ENCODE data around the gene SELENOS.
A peak's percentile ranks its signal among the peaks of the same experiment; 100 is the strongest.

The SELENOS gene

GRCh38 chr15:101266787-101267186 lies 10.5 kb downstream of the SELENOS start:
- H3K27me3 ChIP-seq (ENCODE audit: control insufficient read depth, insufficient read depth, low read length): no peaks in the 10 kb centered on the region
- no peaks in the 10 kb centered on the region for H3K4me1 ChIP-seq (ENCODE audit: control insufficient read depth, insufficient read depth, low read length)
- peaks cover 18% of the 10 kb centered on the region for H3K36me3 ChIP-seq (ENCODE audit: control insufficient read depth, insufficient read depth, low read length)
- H3K9me3 ChIP-seq (ENCODE audit: control insufficient read depth, insufficient read depth, low read length): no peaks in the 10 kb centered on the region
- no peak overlapping the region for H3K9ac ChIP-seq (ENCODE audit: low read depth, low read length)
- no peak overlapping the region for H3K4me3 ChIP-seq (ENCODE audit: low read depth, low read length)

GRCh38 chr15:101266034-101266433 lies 11.3 kb downstream of the SELENOS start:
- H3K4me3 ChIP-seq (ENCODE audit: low read depth, low read length): no peak overlapping the region
- peaks cover 13% of the 10 kb centered on the region for H3K36me3 ChIP-seq (ENCODE audit: control insufficient read depth, insufficient read depth, low read length)
- H3K27me3 ChIP-seq (ENCODE audit: control insufficient read depth, insufficient read depth, low read length): no peaks in the 10 kb centered on the region
- no peak overlapping the region for H3K9ac ChIP-seq (ENCODE audit: low read depth, low read length)
- no peaks in the 10 kb centered on the region for H3K9me3 ChIP-seq (ENCODE audit: control insufficient read depth, insufficient read depth, low read length)
- H3K4me1 ChIP-seq (ENCODE audit: control insufficient read depth, insufficient read depth, low read length): no peaks in the 10 kb centered on the region

GRCh38 chr15:101264911-101265641 lies 12.2 kb downstream of the SELENOS start:
- no peaks in the 10 kb centered on the region for H3K4me1 ChIP-seq (ENCODE audit: control insufficient read depth, insufficient read depth, low read length)
- H3K4me3 ChIP-seq (ENCODE audit: low read depth, low read length): no peak overlapping the region
- peaks cover 8% of the 10 kb centered on the region for H3K36me3 ChIP-seq (ENCODE audit: control insufficient read depth, insufficient read depth, low read length)
- no peaks in the 10 kb centered on the region for H3K27me3 ChIP-seq (ENCODE audit: control insufficient read depth, insufficient read depth, low read length)
- no peaks in the 10 kb centered on the region for H3K9me3 ChIP-seq (ENCODE audit: control insufficient read depth, insufficient read depth, low read length)
- no peak overlapping the region for H3K9ac ChIP-seq (ENCODE audit: low read depth, low read length)

- H3K36me3 ChIP-seq (ENCODE audit: control insufficient read depth, insufficient read depth, low read length): peaks cover 4% of the 10 kb centered on the region
- H3K27me3 ChIP-seq (ENCODE audit: control insufficient read depth, insufficient read depth, low read length): no peaks in the 10 kb centered on the region
- H3K4me1 ChIP-seq (ENCODE audit: control insufficient read depth, insufficient read depth, low read length): no peaks in the 10 kb centered on the region
- no peaks in the 10 kb centered on the region for H3K9me3 ChIP-seq (ENCODE audit: control insufficient read depth, insufficient read depth, low read length)
- H3K4me3 ChIP-seq (ENCODE audit: low read depth, low read length): no peak overlapping the region
- no peak overlapping the region for H3K9ac ChIP-seq (ENCODE audit: low read depth, low read length)
Measured at GRCh38 chr15:101264011-101264410, 13.3 kb downstream of the SELENOS start.

- Histone ChIP-seq H3K9ac (ENCODE audit: low read depth, low read length) (no peak overlapping the region), H3K36me3 (ENCODE audit: control insufficient read depth, insufficient read depth, low read length) (peaks cover 3% of the 10 kb centered on the region), H3K4me3 (ENCODE audit: low read depth, low read length) (no peak overlapping the region), H3K9me3 (ENCODE audit: control insufficient read depth, insufficient read depth, low read length) (no peaks in the 10 kb centered on the region), H3K27me3 (ENCODE audit: control insufficient read depth, insufficient read depth, low read length) (no peaks in the 10 kb centered on the region), H3K4me1 (ENCODE audit: control insufficient read depth, insufficient read depth, low read length) (peaks cover 7% of the 10 kb centered on the region)
Measured at GRCh38 chr15:101262551-101262950, 14.7 kb downstream of the SELENOS start.

GRCh38 chr15:101258238-101259144 lies 18.8 kb downstream of the SELENOS start:
- Histone ChIP-seq H3K9me3 (ENCODE audit: control insufficient read depth, insufficient read depth, low read length) (no peaks in the 10 kb centered on the region), H3K9ac (ENCODE audit: low read depth, low read length) (no peak overlapping the region), H3K36me3 (ENCODE audit: control insufficient read depth, insufficient read depth, low read length) (no peaks in the 10 kb centered on the region), H3K4me3 (ENCODE audit: low read depth, low read length) (no peak overlapping the region), H3K4me1 (ENCODE audit: control insufficient read depth, insufficient read depth, low read length) (peaks cover 7% of the 10 kb centered on the region), H3K27me3 (ENCODE audit: control insufficient read depth, insufficient read depth, low read length) (no peaks in the 10 kb centered on the region)

- peaks cover 7% of the 10 kb centered on the region for H3K4me1 ChIP-seq (ENCODE audit: control insufficient read depth, insufficient read depth, low read length)
- no peaks in the 10 kb centered on the region for H3K27me3 ChIP-seq (ENCODE audit: control insufficient read depth, insufficient read depth, low read length)
- H3K36me3 ChIP-seq (ENCODE audit: control insufficient read depth, insufficient read depth, low read length): no peaks in the 10 kb centered on the region
- no peaks in the 10 kb centered on the region for H3K9me3 ChIP-seq (ENCODE audit: control insufficient read depth, insufficient read depth, low read length)
- no peak overlapping the region for H3K9ac ChIP-seq (ENCODE audit: low read depth, low read length)
- H3K4me3 ChIP-seq (ENCODE audit: low read depth, low read length): no peak overlapping the region
Measured at GRCh38 chr15:101256757-101257156, 20.5 kb downstream of the SELENOS start.

- Histone ChIP-seq H3K9me3 (ENCODE audit: control insufficient read depth, insufficient read depth, low read length) (no peaks in the 10 kb centered on the region), H3K27me3 (ENCODE audit: control insufficient read depth, insufficient read depth, low read length) (no peaks in the 10 kb centered on the region), H3K36me3 (ENCODE audit: control insufficient read depth, insufficient read depth, low read length) (no peaks in the 10 kb centered on the region), H3K4me3 (ENCODE audit: low read depth, low read length) (no peak overlapping the region), H3K9ac (ENCODE audit: low read depth, low read length) (no peak overlapping the region), H3K4me1 (ENCODE audit: control insufficient read depth, insufficient read depth, low read length) (peaks cover 7% of the 10 kb centered on the region)
Measured at GRCh38 chr15:101255615-101256241, 21.6 kb downstream of the SELENOS start.

- Histone ChIP-seq H3K4me3 (ENCODE audit: low read depth, low read length) (no peak overlapping the region), H3K9ac (ENCODE audit: low read depth, low read length) (no peak overlapping the region), H3K9me3 (ENCODE audit: control insufficient read depth, insufficient read depth, low read length) (no peaks in the 10 kb centered on the region), H3K36me3 (ENCODE audit: control insufficient read depth, insufficient read depth, low read length) (no peaks in the 10 kb centered on the region), H3K27me3 (ENCODE audit: control insufficient read depth, insufficient read depth, low read length) (no peaks in the 10 kb centered on the region), H3K4me1 (ENCODE audit: control insufficient read depth, insufficient read depth, low read length) (peaks cover 7% of the 10 kb centered on the region)
Measured at GRCh38 chr15:101255051-101255395, 22.3 kb downstream of the SELENOS start.

- H3K36me3 ChIP-seq (ENCODE audit: control insufficient read depth, insufficient read depth, low read length): no peaks in the 10 kb centered on the region
- H3K9ac ChIP-seq (ENCODE audit: low read depth, low read length): no peak overlapping the region
- no peak overlapping the region for H3K4me3 ChIP-seq (ENCODE audit: low read depth, low read length)
- H3K9me3 ChIP-seq (ENCODE audit: control insufficient read depth, insufficient read depth, low read length): no peaks in the 10 kb centered on the region
- H3K4me1 ChIP-seq (ENCODE audit: control insufficient read depth, insufficient read depth, low read length): peaks cover 7% of the 10 kb centered on the region
- no peaks in the 10 kb centered on the region for H3K27me3 ChIP-seq (ENCODE audit: control insufficient read depth, insufficient read depth, low read length)
Measured at GRCh38 chr15:101254157-101255050, 22.9 kb downstream of the SELENOS start.

- Histone ChIP-seq H3K27me3 (ENCODE audit: control insufficient read depth, insufficient read depth, low read length) (no peaks in the 10 kb centered on the region), H3K4me1 (ENCODE audit: control insufficient read depth, insufficient read depth, low read length) (peaks cover 3% of the 10 kb centered on the region), H3K4me3 (ENCODE audit: low read depth, low read length) (peak overlapping the region; percentile 63), H3K9ac (ENCODE audit: low read depth, low read length) (no peak overlapping the region), H3K9me3 (ENCODE audit: control insufficient read depth, insufficient read depth, low read length) (no peaks in the 10 kb centered on the region), H3K36me3 (ENCODE audit: control insufficient read depth, insufficient read depth, low read length) (peaks cover 2% of the 10 kb centered on the region)
Measured at GRCh38 chr15:101252836-101253235, 24.4 kb downstream of the SELENOS start.

All from iPS-15b (cell line).